Subcutaneous abdominal adipose tissue (tissue), 5 donors: Measurements from ENCODE around the gene LILRA1.
"Not testable (repeated sequence)": the region's sequence is repeated elsewhere in the genome, so short reads cannot be mapped to it uniquely, and the experiment has no call there.

ENCODE experiments used
- H3K27ac ChIP-seq: one replicate; pipeline ENCODE4 v1.7.0; 2013; ENCODE audit warnings: low read depth, mild to moderate bottlenecking, inconsistent platforms, low read length, moderate library complexity
- H3K27me3 ChIP-seq, 5 donors: one replicate each; pipeline ENCODE4 v1.7.0; 2013; ENCODE audit warnings: low read length in 5 of 5, inconsistent platforms in 1 of 5; ENCODE audit not compliant: control insufficient read depth in 5 of 5, insufficient read depth in 4 of 5
- H3K36me3 ChIP-seq, 5 donors: one replicate each; pipeline ENCODE4 v1.7.0; 2013; ENCODE audit warnings: low read length in 5 of 5; ENCODE audit not compliant: control insufficient read depth in 5 of 5, insufficient read depth in 5 of 5
- H3K4me1 ChIP-seq, 5 donors: one replicate each; pipeline ENCODE4 v1.7.0; 2013; ENCODE audit warnings: low read length in 5 of 5, mild to moderate bottlenecking in 3 of 5, moderate library complexity in 1 of 5; ENCODE audit not compliant: control insufficient read depth in 5 of 5, insufficient read depth in 5 of 5
- H3K4me3 ChIP-seq, 5 donors: one replicate each; pipeline ENCODE4 v1.7.0; 2013; ENCODE audit warnings: low read length in 5 of 5, low read depth in 1 of 5
- H3K9ac ChIP-seq, 5 donors: one replicate each; pipeline ENCODE4 v1.7.0; 2013; ENCODE audit warnings: low read length in 5 of 5, mild to moderate bottlenecking in 4 of 5, moderate library complexity in 3 of 5
- H3K9me3 ChIP-seq, 5 donors: one replicate each; pipeline ENCODE4 v1.7.0; 2013; ENCODE audit warnings: low read length in 5 of 5; ENCODE audit not compliant: control insufficient read depth in 5 of 5
- donor health status: healthy.
- donor health status: healthy.
- donor health status: healthy.
- donor health status: healthy.
- donor health status: healthy.

LILRA1 gene

DNA sequence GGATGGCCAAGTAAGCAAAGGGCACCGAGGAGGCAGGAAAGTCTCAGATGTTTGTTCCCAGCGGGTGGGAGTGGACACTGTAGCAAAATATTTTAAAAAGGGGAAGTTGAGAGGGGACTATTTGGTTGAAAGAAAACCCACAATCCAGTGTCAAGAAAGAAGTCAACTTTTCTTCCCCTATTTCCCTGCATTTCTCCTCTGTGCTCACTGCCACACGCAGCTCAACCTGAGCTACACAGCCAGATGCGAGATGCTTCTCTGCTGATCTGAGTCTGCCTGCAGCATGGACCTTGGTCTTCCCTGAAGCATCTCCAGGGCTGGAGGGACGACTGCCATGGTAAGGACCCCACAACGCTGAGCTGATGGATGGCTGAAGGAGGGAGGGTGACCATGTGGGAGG is at the start of gene LILRA1:
Gene LILRA1, plus strand, starts transcription at position 188 of the 400 bp plus-strand sequence. CDS start 613 bp downstream, outside the sequence.
- H3K27ac ChIP-seq, H3K9ac ChIP-seq, H3K36me3 ChIP-seq, H3K27me3 ChIP-seq: not testable (repeated sequence)
- Histone ChIP-seq H3K4me1 (peaks cover 0 to 13% (median 0%) of the 10 kb centered on the region in 5 donors), H3K9me3 (peaks cover 0 to 11% (median 6%) of the 10 kb centered on the region in 5 donors), H3K4me3 (peak within 1 kb of the TSS in 3 of 5 donors; percentile 31 to 51 (median 40))

- H3K9ac ChIP-seq: no peak overlapping the region
- peaks cover 0 to 11% (median 2%) of the 10 kb centered on the region in 5 donors for H3K4me1 ChIP-seq
- no peak overlapping the region for H3K4me3 ChIP-seq
- peaks cover 0 to 18% (median 2%) of the 10 kb centered on the region in 5 donors for H3K27me3 ChIP-seq
- H3K27ac ChIP-seq: no peak overlapping the region
- no peaks in the 10 kb centered on the region for H3K9me3 ChIP-seq
- H3K36me3 ChIP-seq: no peaks in the 10 kb centered on the region
Measured at GRCh38 chr19:54548806-54549205, 44.6 kb upstream of the LILRA1 start.

GRCh38 chr19:54549224-54549623 is 44.2 kb upstream of the LILRA1 start:
- no peaks in the 10 kb centered on the region for H3K9me3 ChIP-seq
- H3K9ac ChIP-seq: no peak overlapping the region

GRCh38 chr19:54551293-54551692 is 42.1 kb upstream of the LILRA1 start:
- Histone ChIP-seq H3K9ac (no peak overlapping the region), H3K27ac (no peak overlapping the region), H3K36me3 (no peaks in the 10 kb centered on the region), H3K9me3 (no peaks in the 10 kb centered on the region), H3K4me3 (no peak overlapping the region), H3K4me1 (peaks cover 0 to 11% (median 2%) of the 10 kb centered on the region in 5 donors), H3K27me3 (peaks cover 0 to 18% (median 6%) of the 10 kb centered on the region in 5 donors)

More at GRCh38 chr19:54549224-54549623, 44.2 kb upstream of the LILRA1 start:
- H3K36me3 ChIP-seq: no peaks in the 10 kb centered on the region
- no peak overlapping the region for H3K4me3 ChIP-seq
- peaks cover 0 to 18% (median 2%) of the 10 kb centered on the region in 5 donors for H3K27me3 ChIP-seq
- H3K4me1 ChIP-seq: peaks cover 0 to 11% (median 2%) of the 10 kb centered on the region in 5 donors
- no peak overlapping the region for H3K27ac ChIP-seq

DNA sequence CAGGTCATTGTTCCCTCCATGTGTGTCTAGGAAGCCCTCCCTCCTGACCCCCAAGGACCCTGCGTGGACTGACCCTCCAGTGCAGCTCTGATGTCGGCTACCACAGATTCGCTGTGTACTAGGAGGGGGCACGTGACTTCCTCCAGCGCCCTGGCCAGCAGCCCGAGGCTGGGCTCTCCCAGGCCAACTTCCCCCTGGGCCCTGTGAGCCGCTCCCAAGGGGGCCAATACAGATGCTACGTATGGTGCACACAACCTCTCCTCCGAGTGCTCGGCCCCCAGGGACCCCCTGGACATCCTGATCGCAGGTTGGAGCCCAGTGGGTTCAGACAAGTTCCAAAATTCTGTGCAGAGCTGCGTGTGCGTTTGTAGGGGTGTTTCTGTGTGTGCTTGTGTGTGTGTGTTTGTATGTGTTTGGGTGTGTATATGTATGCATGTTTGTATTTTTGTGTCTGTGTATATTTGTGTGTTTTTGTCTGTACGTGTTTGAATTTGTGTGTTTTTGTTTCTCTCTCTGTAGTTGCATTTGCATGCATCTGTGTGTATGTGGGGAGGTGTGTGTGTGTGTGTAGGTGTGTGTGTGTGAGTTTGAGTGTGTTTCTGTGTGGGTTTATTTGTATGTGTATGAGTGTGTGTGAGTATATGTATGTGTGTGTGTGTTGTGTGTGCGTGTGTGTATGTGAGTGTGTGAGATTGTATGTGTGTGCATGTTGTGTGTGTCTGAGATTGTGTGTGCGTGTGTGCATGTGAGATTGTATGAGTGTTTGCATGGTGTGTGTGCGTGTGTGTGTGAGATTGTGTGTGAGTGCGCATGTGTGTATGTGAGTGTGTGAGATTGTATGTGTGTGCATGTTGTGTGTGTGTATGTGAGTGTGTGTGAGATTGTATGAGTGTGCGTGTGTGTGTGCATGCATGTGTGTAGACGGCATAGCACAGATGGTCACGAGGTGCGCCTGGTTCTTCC is 41.2 kb upstream of the LILRA1 start:
- Histone ChIP-seq H3K27ac (no peak overlapping the region), H3K27me3 (peaks cover 0 to 18% (median 3%) of the 10 kb centered on the region in 5 donors), H3K4me3 (no peak overlapping the region), H3K4me1 (peaks cover 0 to 11% (median 2%) of the 10 kb centered on the region in 5 donors), H3K9me3 (no peaks in the 10 kb centered on the region), H3K9ac (no peak overlapping the region), H3K36me3 (no peaks in the 10 kb centered on the region)

- peaks cover 0 to 18% (median 3%) of the 10 kb centered on the region in 5 donors for H3K27me3 ChIP-seq
- peaks cover 0 to 11% (median 2%) of the 10 kb centered on the region in 5 donors for H3K4me1 ChIP-seq
- no peaks in the 10 kb centered on the region for H3K36me3 ChIP-seq
- H3K27ac ChIP-seq: no peak overlapping the region
- H3K9me3 ChIP-seq: no peaks in the 10 kb centered on the region
- no peak overlapping the region for H3K9ac ChIP-seq
- no peak overlapping the region for H3K4me3 ChIP-seq
Measured at GRCh38 chr19:54552913-54553310, 40.5 kb upstream of the LILRA1 start.

- H3K4me1 ChIP-seq: peaks cover 0 to 11% (median 2%) of the 10 kb centered on the region in 5 donors
- H3K4me3 ChIP-seq: no peak overlapping the region
- H3K9ac ChIP-seq: no peak overlapping the region
- no peak overlapping the region for H3K27ac ChIP-seq
- no peaks in the 10 kb centered on the region for H3K36me3 ChIP-seq
- peaks cover 0 to 16% (median 3%) of the 10 kb centered on the region in 5 donors for H3K27me3 ChIP-seq
- no peaks in the 10 kb centered on the region for H3K9me3 ChIP-seq
Measured at GRCh38 chr19:54554006-54554405, 39.4 kb upstream of the LILRA1 start.

GRCh38 chr19:54554896-54555295 is 38.5 kb upstream of the LILRA1 start:
- Histone ChIP-seq H3K27ac (no peak overlapping the region), H3K27me3 (peaks cover 0 to 7% (median 3%) of the 10 kb centered on the region in 5 donors), H3K4me1 (peaks cover 0 to 11% (median 2%) of the 10 kb centered on the region in 5 donors), H3K9me3 (no peaks in the 10 kb centered on the region), H3K9ac (no peak overlapping the region), H3K36me3 (no peaks in the 10 kb centered on the region), H3K4me3 (no peak overlapping the region)

DNA sequence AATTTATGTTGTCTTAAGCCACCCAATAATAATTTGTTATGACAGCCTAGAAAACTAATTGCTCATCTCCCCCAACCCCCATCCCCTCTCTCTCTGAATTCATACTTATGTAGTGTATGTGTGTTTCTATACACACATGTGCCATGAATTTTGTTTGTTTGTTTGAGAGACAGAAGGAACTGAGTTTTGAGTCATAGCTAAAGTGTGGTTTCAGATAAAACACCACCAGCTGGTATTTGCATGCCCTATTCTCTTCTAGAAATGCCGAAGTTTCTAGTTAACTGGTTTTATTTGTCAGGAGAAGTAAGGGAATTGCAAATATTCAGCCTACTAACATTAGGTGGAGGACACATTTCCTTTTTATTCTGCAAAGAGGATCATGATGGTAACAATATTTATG is 37.2 kb upstream of the LILRA1 start:
- Histone ChIP-seq H3K4me3 (no peak overlapping the region), H3K9ac (no peak overlapping the region), H3K36me3 (no peaks in the 10 kb centered on the region), H3K27me3 (peaks cover 0 to 7% (median 3%) of the 10 kb centered on the region in 5 donors), H3K4me1 (peaks cover 0 to 11% (median 2%) of the 10 kb centered on the region in 5 donors), H3K9me3 (no peaks in the 10 kb centered on the region), H3K27ac (no peak overlapping the region)

GRCh38 chr19:54558339-54558738 is 35.1 kb upstream of the LILRA1 start:
- H3K27ac ChIP-seq: no peak overlapping the region
- H3K9me3 ChIP-seq: no peaks in the 10 kb centered on the region
- no peaks in the 10 kb centered on the region for H3K4me1 ChIP-seq
- no peaks in the 10 kb centered on the region for H3K36me3 ChIP-seq
- no peak overlapping the region for H3K9ac ChIP-seq
- no peak overlapping the region for H3K4me3 ChIP-seq
- H3K27me3 ChIP-seq: peaks cover 0 to 3% (median 0%) of the 10 kb centered on the region in 5 donors
